Measurements from ENCODE around the gene KRT33B. TPM values are rescaled to one million over a fixed set of nuclear protein-coding genes. Genes with fewer than 3 reads are reported as not detected.
"Not testable (repeated sequence)": the region's sequence is repeated elsewhere in the genome, so short reads cannot be mapped to it uniquely, and the experiment has no call there.

The KRT33B gene
- total and polyA plus RNA-seq, 7 donors: not detected

DNA sequence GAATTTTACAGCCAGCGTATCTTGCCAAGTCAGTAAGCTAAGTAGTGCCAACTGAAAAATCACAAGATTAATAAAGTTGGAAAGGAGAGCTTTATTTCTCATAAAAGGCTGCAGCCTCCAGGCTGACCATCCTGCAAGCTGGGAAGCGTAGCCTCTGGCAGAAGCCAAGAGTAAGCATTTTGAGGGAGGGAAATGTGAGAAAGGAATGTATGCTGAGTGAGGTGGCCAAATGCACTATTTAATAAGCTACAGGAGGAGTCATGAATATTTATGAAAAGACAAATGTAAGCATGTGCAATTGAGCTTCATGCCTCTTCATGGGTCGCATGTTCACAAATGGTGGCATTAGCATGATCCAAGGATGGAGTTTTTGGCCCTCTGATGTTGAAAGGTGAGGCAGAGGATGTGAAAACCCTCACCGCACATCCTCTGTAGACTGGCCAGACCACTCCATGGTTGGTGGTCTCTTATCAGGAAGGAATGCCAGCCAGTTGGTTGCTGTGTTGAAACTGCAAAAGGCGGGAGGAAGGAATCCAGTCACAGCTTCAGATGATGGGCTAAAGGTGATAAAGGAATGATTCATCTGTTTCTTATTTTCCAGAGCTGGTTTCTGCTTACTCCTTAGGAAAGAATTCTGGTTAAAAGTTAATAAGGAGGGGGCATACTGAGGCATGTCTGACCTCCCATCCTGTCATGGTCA lies 9.2 kb downstream of the KRT33B start:
- TF ChIP-seq, protein P1, sequence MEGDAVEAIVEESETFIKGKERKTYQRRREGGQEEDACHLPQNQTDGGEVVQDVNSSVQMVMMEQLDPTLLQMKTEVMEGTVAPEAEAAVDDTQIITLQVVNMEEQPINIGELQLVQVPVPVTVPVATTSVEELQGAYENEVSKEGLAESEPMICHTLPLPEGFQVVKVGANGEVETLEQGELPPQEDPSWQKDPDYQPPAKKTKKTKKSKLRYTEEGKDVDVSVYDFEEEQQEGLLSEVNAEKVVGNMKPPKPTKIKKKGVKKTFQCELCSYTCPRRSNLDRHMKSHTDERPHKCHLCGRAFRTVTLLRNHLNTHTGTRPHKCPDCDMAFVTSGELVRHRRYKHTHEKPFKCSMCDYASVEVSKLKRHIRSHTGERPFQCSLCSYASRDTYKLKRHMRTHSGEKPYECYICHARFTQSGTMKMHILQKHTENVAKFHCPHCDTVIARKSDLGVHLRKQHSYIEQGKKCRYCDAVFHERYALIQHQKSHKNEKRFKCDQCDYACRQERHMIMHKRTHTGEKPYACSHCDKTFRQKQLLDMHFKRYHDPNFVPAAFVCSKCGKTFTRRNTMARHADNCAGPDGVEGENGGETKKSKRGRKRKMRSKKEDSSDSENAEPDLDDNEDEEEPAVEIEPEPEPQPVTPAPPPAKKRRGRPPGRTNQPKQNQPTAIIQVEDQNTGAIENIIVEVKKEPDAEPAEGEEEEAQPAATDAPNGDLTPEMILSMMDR (IDR thresholded peaks at IDR 0.05): no peak
- intact Hi-C loops (cut with DNase I): no loop called here
- Histone ChIP-seq H3K4me3 (no peak overlapping the region), H3K9me3 (no peaks in the 10 kb centered on the region), H3K36me3 (ENCODE audit: insufficient read depth in 1 of 2, low read depth in 1 of 2) (no peaks in the 10 kb centered on the region), H3K27me3 (ENCODE audit: insufficient read depth in 3 of 3, low read length in 2 of 3) (no peaks in the 10 kb centered on the region), H3K4me1 (no peaks in the 10 kb centered on the region), H3K27ac (no peak overlapping the region)
- DNase-seq: no peak
- ATAC-seq: no peak
- 48 to 54% (median 53%) methylated on average over 5 of the region's 5 CpGs for WGBS, 3 donors

DNA sequence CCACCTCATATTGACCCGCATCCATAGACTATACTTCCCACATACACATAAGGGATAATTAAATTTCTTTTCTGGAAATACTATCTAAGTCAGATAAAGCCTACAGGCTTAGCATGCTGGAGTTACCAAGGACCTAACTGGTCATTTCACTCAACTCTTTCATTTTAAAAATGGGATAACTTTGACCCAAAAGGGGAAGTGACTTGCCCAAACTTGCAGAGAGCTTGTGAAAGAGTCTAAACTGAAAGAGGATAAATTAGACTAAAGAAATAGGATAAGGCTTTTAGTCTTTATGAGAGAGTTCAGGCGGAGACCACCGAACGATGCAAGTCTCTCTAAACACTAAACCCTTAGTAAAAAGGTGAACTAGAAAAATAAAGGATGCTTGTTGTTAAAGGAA lies 15.1 kb downstream of the KRT33B start:
- no peak for ATAC-seq

DNA sequence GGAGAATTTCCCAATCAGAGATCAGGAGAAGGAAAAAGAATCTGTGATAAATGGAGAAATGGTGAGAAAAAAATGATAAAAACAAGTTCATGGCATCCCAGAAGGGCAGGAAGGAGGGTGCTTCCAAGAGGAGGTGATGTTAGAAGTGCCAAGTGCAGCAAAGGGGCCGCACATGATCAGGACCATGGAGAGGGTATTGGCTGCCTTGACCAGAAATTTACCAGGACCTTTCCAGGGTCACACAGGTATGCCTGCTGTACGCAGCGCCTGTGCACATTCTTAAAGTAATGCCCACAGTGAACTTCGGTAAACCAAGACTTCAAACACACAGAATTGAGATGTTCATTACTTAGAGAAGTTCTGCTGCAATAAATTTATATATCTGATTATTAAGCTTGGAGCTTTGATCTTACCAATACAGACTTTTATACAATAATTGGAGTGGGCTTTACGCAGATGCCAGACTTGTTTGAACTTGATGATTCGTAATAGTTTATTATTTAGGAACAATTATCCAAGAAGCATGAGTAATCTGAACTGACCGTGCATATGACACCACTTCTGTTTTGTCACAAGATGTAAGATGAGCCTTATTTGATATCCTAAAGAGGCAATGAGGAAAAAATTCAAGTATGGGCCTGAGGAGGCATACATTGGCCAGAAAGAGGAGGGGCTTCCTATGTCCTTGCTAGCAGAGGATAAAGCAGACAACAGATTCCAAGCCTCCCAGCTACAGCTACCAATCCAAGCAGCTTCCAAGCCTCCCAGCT lies 16.8 kb downstream of the KRT33B start:
- 76 to 80% (median 78%) methylated on average over 7 of the region's 7 CpGs for WGBS, 3 donors
- H3K4me3 ChIP-seq: no peak overlapping the region
- no peaks in the 10 kb centered on the region for H3K36me3 ChIP-seq (ENCODE audit: insufficient read depth in 1 of 2, low read depth in 1 of 2)
- no peak overlapping the region for H3K27ac ChIP-seq
- no peaks in the 10 kb centered on the region for H3K4me1 ChIP-seq
- H3K27me3 ChIP-seq (ENCODE audit: insufficient read depth in 3 of 3, low read length in 2 of 3): peaks cover 0 to 5% (median 3%) of the 10 kb centered on the region in 3 donors
- TF ChIP-seq, protein P1 (IDR thresholded peaks at IDR 0.05): no peak
- no peak for DNase-seq
- intact Hi-C loops (cut with DNase I): no loop called here
- no peak for ATAC-seq
- H3K9me3 ChIP-seq: no peaks in the 10 kb centered on the region

More for the DNA sequence above, 15.1 kb downstream of the KRT33B start:
- H3K4me3 ChIP-seq: no peak overlapping the region
- no peaks in the 10 kb centered on the region for H3K36me3 ChIP-seq (ENCODE audit: insufficient read depth in 1 of 2, low read depth in 1 of 2)
- H3K9me3 ChIP-seq: no peaks in the 10 kb centered on the region
- peaks cover 0 to 5% (median 3%) of the 10 kb centered on the region in 3 donors for H3K27me3 ChIP-seq (ENCODE audit: insufficient read depth in 3 of 3, low read length in 2 of 3)
- no peaks in the 10 kb centered on the region for H3K4me1 ChIP-seq
- intact Hi-C loops (cut with DNase I): no loop called here
- TF ChIP-seq, protein P1 (IDR thresholded peaks at IDR 0.05): no peak
- 88 to 93% (median 91%) methylated on average over 4 of the region's 4 CpGs for WGBS, 3 donors
- DNase-seq: no peak
- no peak overlapping the region for H3K27ac ChIP-seq

- Histone ChIP-seq H3K27ac (no peak overlapping the region), H3K36me3 (ENCODE audit: insufficient read depth in 1 of 2, low read depth in 1 of 2) (no peaks in the 10 kb centered on the region), H3K4me3 (no peak overlapping the region), H3K9me3 (no peaks in the 10 kb centered on the region), H3K27me3 (ENCODE audit: insufficient read depth in 3 of 3, low read length in 2 of 3) (peaks cover 0 to 5% (median 3%) of the 10 kb centered on the region in 3 donors), H3K4me1 (no peaks in the 10 kb centered on the region)
- no peak for ATAC-seq
- 73 to 81% (median 76%) methylated on average over 2 of the region's 2 CpGs for WGBS, 3 donors
- no peak for DNase-seq
- intact Hi-C loops (cut with DNase I): no loop called here
- TF ChIP-seq, protein P1 (IDR thresholded peaks at IDR 0.05): no peak
These were observed 18.4 kb downstream of the KRT33B start for GRCh38 chr17:41351177-41351576.

- H3K27me3 ChIP-seq (ENCODE audit: insufficient read depth in 3 of 3, low read length in 2 of 3); intact Hi-C loops (cut with DNase I); H3K4me3 ChIP-seq; H3K27ac ChIP-seq; H3K36me3 ChIP-seq (ENCODE audit: insufficient read depth in 1 of 2, low read depth in 1 of 2); H3K4me1 ChIP-seq; DNase-seq; H3K9me3 ChIP-seq; ATAC-seq: not testable (repeated sequence)
- 85 to 91% (median 88%) methylated on average over 16 of the region's 16 CpGs for WGBS, 3 donors
These were observed 19.2 kb downstream of the KRT33B start, which contains the start of gene KRT33A for GRCh38 chr17:41350381-41350878. TSS of gene KRT33A (minus strand) at chr17:41350828. CDS start at chr17:41350767, 61 bp downstream.
